K562 (cell line): ENCODE data around the gene EIPR1. TPM values are rescaled to one million over a fixed set of nuclear protein-coding genes. Genes with fewer than 3 reads are reported as not detected.

Source experiments
- ATAC-seq: fragments of 200-7000 bp; cut with Tn5 transposase; 3 replicates; pipeline ENCODE4 v1.9.1; 2020; ENCODE audit warnings: moderate library complexity
- BruUV-seq: library from RNA; stranded (reverse); fragments of 400-500 nt; replicated peaks from 2 replicates; lab custom pipeline; 2021; lab: Mats Ljungman, UMichigan
- CTCF ChIA-PET: fragments of 300-600 bp; formaldehyde crosslinking; extraction: SDS; loops from one replicate; lab custom pipeline; 2021; ENCODE audit warnings: low intra/inter-chr PET ratio; lab: Yijun Ruan, JAX
- POLR2A ChIA-PET: fragments of 300-600, 350-650 bp; sonication (Branson Sonifier 250); formaldehyde crosslinking; extraction: SDS; loops from one replicate; lab custom pipeline; 2021; ENCODE audit warnings: antibody characterized with exemption, inconsistent platforms; lab: Yijun Ruan, JAX
- DNase-seq, 4 experiments: peaks; one replicate each; pipeline versions ENCODE4 v3.0.0 to v3.0.0-alpha.2; 2011 to 2018; ENCODE audit warnings: low spot score in 3 of 4, mixed read lengths in 3 of 4; ENCODE audit errors: extremely low read depth in 1 of 4
- FAIRE-seq: peaks from 2 replicates; lab custom pipeline; 2011; peaks lifted over from hg19 to GRCh38; lab: Jason Lieb, UNC
- H2AFZ ChIP-seq: 2 replicates; pipeline ENCODE4 v1.6.0; 2011; ENCODE audit warnings: low read depth, low read length, control low read depth, inconsistent platforms
- H3K27ac ChIP-seq: fragments of 200-600 bp; 3 replicates; pipeline ENCODE4 v1.8.0; 2011; ENCODE audit warnings: low read depth, mild to moderate bottlenecking, control low read depth, inconsistent platforms, low read length, moderate library complexity, mixed read lengths; ENCODE audit errors: extremely low read depth
- H3K27me3 ChIP-seq, 2 experiments: fragments of 300-600 bp in 1 of 2; 2 replicates in 1 of 2; 3 replicates in 1 of 2; pipeline versions ENCODE4 v1.6.0 to v1.8.0; 2011; ENCODE audit warnings: inconsistent platforms in 2 of 2, low read length in 2 of 2, mild to moderate bottlenecking in 1 of 2, mixed read lengths in 1 of 2, moderate library complexity in 1 of 2; ENCODE audit not compliant: control insufficient read depth in 2 of 2, insufficient read depth in 2 of 2
- H3K36me3 ChIP-seq: fragments of 300-600 bp; 3 replicates; pipeline ENCODE4 v1.8.0; 2011; ENCODE audit warnings: mild to moderate bottlenecking, low read length, inconsistent platforms; ENCODE audit not compliant: control insufficient read depth, insufficient read depth
- H3K4me1 ChIP-seq, 2 experiments: fragments of 200-600 bp in 1 of 2; replicated peaks in 1 of 2; 2 replicates in 1 of 2; 3 replicates in 1 of 2; pipeline versions ENCODE4 v1.5.1 to v1.8.0; 2011; ENCODE audit warnings: inconsistent platforms in 2 of 2, low read length in 2 of 2, mild to moderate bottlenecking in 1 of 2, mixed read lengths in 1 of 2, moderate library complexity in 1 of 2; ENCODE audit not compliant: control insufficient read depth in 2 of 2, insufficient read depth in 2 of 2
- H3K4me2 ChIP-seq: 2 replicates; pipeline ENCODE4 v1.6.1; 2011; ENCODE audit warnings: low read length, control low read depth, inconsistent platforms, mixed read lengths; ENCODE audit not compliant: insufficient read depth
- H3K4me3 ChIP-seq: fragments of 200-600 bp; sonication (generic), shearing (Covaris generic); 2 replicates; pipeline ENCODE4 v1.5.1; 2016; ENCODE audit warnings: control low read depth, inconsistent platforms
- H3K79me2 ChIP-seq: fragments of 200-600 bp; 3 replicates; pipeline ENCODE4 v1.8.0; 2011; ENCODE audit warnings: low read length, inconsistent platforms; ENCODE audit not compliant: control insufficient read depth, insufficient read depth
- H3K9ac ChIP-seq, 2 experiments: 2 replicates each; pipeline versions ENCODE4 v1.6.0 to v1.6.1; 2011; ENCODE audit warnings: low read depth in 2 of 2, low read length in 2 of 2, control low read depth in 1 of 2, inconsistent platforms in 1 of 2, mild to moderate bottlenecking in 1 of 2, mixed read lengths in 1 of 2; ENCODE audit not compliant: insufficient read depth in 1 of 2
- H3K9me1 ChIP-seq: one replicate; pipeline ENCODE4 v1.6.0; 2011; ENCODE audit warnings: inconsistent platforms, mild to moderate bottlenecking, low read length, moderate library complexity; ENCODE audit not compliant: control insufficient read depth, insufficient read depth
- H3K9me3 ChIP-seq: replicated peaks from 2 replicates; pipeline ENCODE4 v1.5.1; 2011; ENCODE audit warnings: low read depth, low read length, inconsistent platforms; ENCODE audit not compliant: control insufficient read depth, insufficient read depth
- H4K20me1 ChIP-seq: replicated peaks from 2 replicates; pipeline ENCODE4 v1.6.1; 2011; ENCODE audit warnings: low read length, inconsistent platforms, mixed read lengths; ENCODE audit not compliant: control insufficient read depth, insufficient read depth
- ETV6 ChIP-seq, 3 experiments: fragments of 150-350 bp in 1 of 3; sonication (generic) in 1 of 3; formaldehyde crosslinking in 1 of 3; IDR thresholded peaks; 2 replicates each; pipeline versions ENCODE4 v1.6.1 to v1.8.0; 2014 to 2022; ENCODE audit warnings: borderline replicate concordance in 2 of 3, low read depth in 2 of 3, antibody characterized with exemption in 1 of 3, low read length in 1 of 3, mild to moderate bottlenecking in 1 of 3, missing genetic modification reagents in 1 of 3
- RAD51 ChIP-seq: fragments of 450-650 bp; IDR thresholded peaks from 2 replicates; pipeline ENCODE4 v1.7.1; 2016; ENCODE audit warnings: low read depth, mild to moderate bottlenecking, borderline replicate concordance
- ZNF253 ChIP-seq: fragments of 250-450 bp; sonication (Bioruptor Pico); conservative IDR thresholded peaks from 2 replicates; pipeline ENCODE4 v1.6.1; 2021; ENCODE audit warnings: mild to moderate bottlenecking
- ZNF347 ChIP-seq: fragments of 450-650 bp; formaldehyde crosslinking; IDR thresholded peaks from 2 replicates; pipeline ENCODE4 v1.4.0; 2020; ENCODE audit warnings: low read depth, mild to moderate bottlenecking, moderate library complexity
- WGBS: fragments of 100-300 bp; shearing (Covaris generic); methylation state at CpG from one replicate; pipeline ENCODE4 v1.1.6; 2016; ENCODE audit warnings: low coverage, mixed read lengths; ENCODE audit not compliant: insufficient coverage; ENCODE audit errors: missing lambda C conversion rate; 5-methylcytosine and 5-hydroxymethylcytosine counted together
- in situ Hi-C: fragments of 300-500 bp; cut with MboI; formaldehyde crosslinking; loops from 4 replicates; pipeline ENCODE4 v1.15.0; 2018; ENCODE audit warnings: inconsistent platforms, mixed read lengths
- intact Hi-C: fragments of 100-400 bp; cut with micrococcal nuclease; formaldehyde crosslinking; loops from 2 replicates; pipeline ENCODE4 v1.14.2; 2022
- polyA plus RNA-seq, 8 experiments: library from polyadenylated mRNA; depleted of rRNA in 4 of 8; stranded (reverse) in 5 of 8; unstranded in 3 of 8; fragments of >200 nt; fragmentation: Nextera tagmentation in 2 of 8; fragmentation: Illumina TruSeq in 1 of 8; extraction: Ambion mirVana in 2 of 8; extraction: Trizol in 1 of 8; gene quantifications; 2 replicates each; pipeline versions ENCODE4 v1.2.1 to v1.2.3, GENCODE V29; 2011 to 2014; ENCODE audit warnings: inconsistent platforms in 1 of 8, missing spikeins in 1 of 8
- total RNA-seq, 7 experiments: library from RNA; depleted of rRNA in 6 of 7; stranded (reverse); fragments of >200 nt in 6 of 7; fragmentation: Illumina TruSeq in 2 of 7; extraction: Trizol in 2 of 7; gene quantifications; 2 replicates each; pipeline versions ENCODE4 v1.2.1 to v1.2.3, GENCODE V29; 2011 to 2021; ENCODE audit warnings: low replicate concordance in 1 of 7
- TF ChIP-seq, protein P1 (sequence below), 3 experiments: fragments of 200-800 bp in 1 of 3; sonication (Bioruptor generic) in 1 of 3; sonication (generic) in 1 of 3; formaldehyde crosslinking in 1 of 3; IDR thresholded peaks; 2 replicates each; pipeline versions ENCODE4 v1.6.1 to v1.8.0; 2016 to 2022; ENCODE audit warnings: mild to moderate bottlenecking in 2 of 3, missing compliant biosample characterization in 2 of 3, missing genetic modification characterization in 2 of 3, missing genetic modification reagents in 1 of 3
- TF ChIP-seq, protein P2 (sequence below): sonication (generic); formaldehyde crosslinking; IDR thresholded peaks from 2 replicates; pipeline ENCODE4 v1.8.1; 2022; ENCODE audit warnings: missing genetic modification reagents
- TF ChIP-seq, protein P3 (sequence below): fragments of 450-650 bp; IDR thresholded peaks from 2 replicates; pipeline ENCODE4 v1.6.1; 2016; ENCODE audit warnings: antibody characterized with exemption
- TF ChIP-seq, protein P4 (sequence below): fragments of 450-650 bp; IDR thresholded peaks from 2 replicates; pipeline ENCODE4 v1.6.1; 2018; ENCODE audit warnings: mild to moderate bottlenecking, low read depth; ENCODE audit not compliant: partially characterized antibody

Gene EIPR1
- total and polyA plus RNA-seq, 9 of the 15 experiments (the other 6 are each of a cell fraction or from before 2014, with no cell fraction given) = 19.9 to 54.4 (median 35.9) TPM

DNA sequence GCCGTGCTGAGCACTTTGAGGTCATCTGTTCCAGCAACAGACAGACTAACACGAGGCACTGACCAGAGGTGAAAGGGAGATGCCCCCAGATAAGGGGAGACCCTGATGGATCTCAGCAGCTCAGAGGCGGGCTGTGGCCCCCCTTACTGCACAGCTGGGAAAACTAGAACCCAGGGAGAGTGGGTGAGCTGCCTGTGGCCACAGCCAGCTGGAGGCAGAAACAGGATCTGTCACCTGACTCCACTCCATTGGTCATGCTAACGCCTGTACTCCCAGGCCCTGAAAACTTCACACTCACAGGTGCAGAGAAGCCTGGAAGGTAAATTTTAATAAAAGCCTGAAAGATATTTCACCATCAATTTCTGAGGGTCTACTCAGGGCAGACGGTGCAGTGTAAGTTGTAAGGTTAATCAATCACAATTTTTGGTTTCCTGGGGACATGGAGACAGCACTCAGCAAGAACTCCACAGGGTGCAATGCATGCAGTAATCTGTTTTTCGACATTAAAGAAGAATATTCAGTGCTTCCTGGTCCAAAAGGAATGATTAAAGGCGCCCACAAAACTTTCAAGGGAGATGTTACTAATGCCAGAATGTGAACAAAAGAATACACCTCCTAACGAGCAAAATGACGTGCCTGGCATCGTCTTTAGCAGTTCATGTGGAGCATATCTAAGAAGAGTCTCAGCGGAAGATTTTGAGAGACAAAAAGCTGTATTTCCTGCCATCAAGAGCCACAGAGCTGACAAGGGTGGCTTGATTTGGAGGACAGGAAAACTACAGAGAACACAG lies 173.4 kb downstream of the EIPR1 start:
- Histone ChIP-seq H3K4me1 (peaks cover 0 to 10% of the 10 kb centered on the region in 2 experiments; a peak in 2 of 5 replicates), H3K4me2 (no peak overlapping the region), H3K27ac (no peak overlapping the region), H3K27me3 (no peaks in the 10 kb centered on the region), H4K20me1 (no peaks in the 10 kb centered on the region), H3K4me3 (no peak overlapping the region), H3K9me1 (peaks cover 3% of the 10 kb centered on the region), H3K9me3 (no peaks in the 10 kb centered on the region), H2AFZ (no peak overlapping the region), H3K9ac (peak overlapping the region in 1 of 2 experiments; percentile 71; a peak in 1 of 4 replicates), H3K79me2 (no peaks in the 10 kb centered on the region), H3K36me3 (no peaks in the 10 kb centered on the region; the same call in 1 of the 3 replicates)
- WGBS = 68% methylated on average over 11 of the region's 11 CpGs
- POLR2A ChIA-PET = interaction anchor here (0.7 kb wide), 2 partner anchors 15 to 149 kb away, joined by 3 read pairs; no protein-coding TSS in a partner anchor
- no peak for DNase-seq
- TF ChIP-seq ETV6 (IDR thresholded peaks at IDR 0.05; ENCODE audit: borderline replicate concordance in 1 of 2, low read depth in 2 of 2, low read length in 1 of 2) (no peak), ETV6 (CRISPR knock-in tag; IDR thresholded peaks at IDR 0.05; ENCODE audit: borderline replicate concordance) (no peak), ZNF347 (CRISPR knock-in tag) (no peak), ZNF253 (CRISPR knock-in tag) (no peak), RAD51 (no peak)
- TF ChIP-seq, protein P1, sequence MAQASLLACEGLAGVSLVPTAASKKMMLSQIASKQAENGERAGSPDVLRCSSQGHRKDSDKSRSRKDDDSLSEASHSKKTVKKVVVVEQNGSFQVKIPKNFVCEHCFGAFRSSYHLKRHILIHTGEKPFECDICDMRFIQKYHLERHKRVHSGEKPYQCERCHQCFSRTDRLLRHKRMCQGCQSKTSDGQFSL (CRISPR knock-in tag; IDR thresholded peaks at IDR 0.05) = no peak
- TF ChIP-seq, protein P1 (tag; IDR thresholded peaks at IDR 0.05) = no peak
- TF ChIP-seq, protein P2, sequence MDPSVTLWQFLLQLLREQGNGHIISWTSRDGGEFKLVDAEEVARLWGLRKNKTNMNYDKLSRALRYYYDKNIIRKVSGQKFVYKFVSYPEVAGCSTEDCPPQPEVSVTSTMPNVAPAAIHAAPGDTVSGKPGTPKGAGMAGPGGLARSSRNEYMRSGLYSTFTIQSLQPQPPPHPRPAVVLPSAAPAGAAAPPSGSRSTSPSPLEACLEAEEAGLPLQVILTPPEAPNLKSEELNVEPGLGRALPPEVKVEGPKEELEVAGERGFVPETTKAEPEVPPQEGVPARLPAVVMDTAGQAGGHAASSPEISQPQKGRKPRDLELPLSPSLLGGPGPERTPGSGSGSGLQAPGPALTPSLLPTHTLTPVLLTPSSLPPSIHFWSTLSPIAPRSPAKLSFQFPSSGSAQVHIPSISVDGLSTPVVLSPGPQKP (CRISPR knock-in tag) = no peak
- TF ChIP-seq, protein P3, sequence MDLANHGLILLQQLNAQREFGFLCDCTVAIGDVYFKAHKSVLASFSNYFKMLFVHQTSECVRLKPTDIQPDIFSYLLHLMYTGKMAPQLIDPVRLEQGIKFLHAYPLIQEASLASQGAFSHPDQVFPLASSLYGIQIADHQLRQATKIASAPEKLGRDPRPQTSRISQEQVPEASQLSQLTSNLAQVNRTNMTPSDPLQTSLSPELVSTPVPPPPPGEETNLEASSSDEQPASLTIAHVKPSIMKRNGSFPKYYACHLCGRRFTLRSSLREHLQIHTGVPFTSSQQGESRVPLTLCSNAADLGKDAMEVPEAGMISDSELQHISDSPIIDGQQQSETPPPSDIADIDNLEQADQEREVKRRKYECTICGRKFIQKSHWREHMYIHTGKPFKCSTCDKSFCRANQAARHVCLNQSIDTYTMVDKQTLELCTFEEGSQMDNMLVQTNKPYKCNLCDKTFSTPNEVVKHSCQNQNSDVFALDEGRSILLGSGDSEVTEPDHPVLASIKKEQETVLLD = no peak
- TF ChIP-seq, protein P4, sequence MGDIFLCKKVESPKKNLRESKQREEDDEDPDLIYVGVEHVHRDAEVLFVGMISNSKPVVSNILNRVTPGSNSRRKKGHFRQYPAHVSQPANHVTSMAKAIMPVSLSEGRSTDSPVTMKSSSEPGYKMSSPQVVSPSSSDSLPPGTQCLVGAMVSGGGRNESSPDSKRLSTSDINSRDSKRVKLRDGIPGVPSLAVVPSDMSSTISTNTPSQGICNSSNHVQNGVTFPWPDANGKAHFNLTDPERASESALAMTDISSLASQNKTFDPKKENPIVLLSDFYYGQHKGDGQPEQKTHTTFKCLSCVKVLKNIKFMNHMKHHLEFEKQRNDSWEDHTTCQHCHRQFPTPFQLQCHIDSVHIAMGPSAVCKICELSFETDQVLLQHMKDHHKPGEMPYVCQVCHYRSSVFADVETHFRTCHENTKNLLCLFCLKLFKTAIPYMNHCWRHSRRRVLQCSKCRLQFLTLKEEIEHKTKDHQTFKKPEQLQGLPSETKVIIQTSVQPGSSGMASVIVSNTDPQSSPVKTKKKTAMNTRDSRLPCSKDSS = no peak
- CTCF ChIA-PET = no interaction called here
- no peak for FAIRE-seq
- in situ Hi-C loops = no loop called here
- intact Hi-C loops = no loop called here
- BruUV-seq = no TSS peak
- no peak for ATAC-seq
